ENCODE results near the gene WASHC2C.
"Not testable (repeated sequence)": the region's sequence is repeated elsewhere in the genome, so short reads cannot be mapped to it uniquely, and the experiment has no call there.

DNA sequence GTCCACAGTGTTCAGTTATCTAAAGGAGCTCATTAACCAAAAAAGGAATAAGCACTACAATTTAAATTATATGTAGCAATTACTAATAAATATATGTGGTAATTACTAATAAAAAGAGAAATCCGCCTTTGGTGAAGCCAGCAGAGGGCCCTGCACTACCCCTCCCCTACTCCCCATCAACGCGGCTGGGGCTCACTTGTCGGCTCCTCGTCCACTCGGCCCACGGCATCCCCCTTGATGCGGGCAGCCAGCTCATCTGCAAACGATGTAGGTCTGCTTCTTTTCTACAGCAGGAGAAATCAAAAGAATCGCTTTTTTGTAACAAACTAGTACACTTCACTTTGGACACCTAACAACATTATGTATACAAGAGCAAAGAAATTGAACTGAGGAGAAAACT is 5.6 kb upstream of the WASHC2C start:
- TF ChIP-seq, protein P1, sequence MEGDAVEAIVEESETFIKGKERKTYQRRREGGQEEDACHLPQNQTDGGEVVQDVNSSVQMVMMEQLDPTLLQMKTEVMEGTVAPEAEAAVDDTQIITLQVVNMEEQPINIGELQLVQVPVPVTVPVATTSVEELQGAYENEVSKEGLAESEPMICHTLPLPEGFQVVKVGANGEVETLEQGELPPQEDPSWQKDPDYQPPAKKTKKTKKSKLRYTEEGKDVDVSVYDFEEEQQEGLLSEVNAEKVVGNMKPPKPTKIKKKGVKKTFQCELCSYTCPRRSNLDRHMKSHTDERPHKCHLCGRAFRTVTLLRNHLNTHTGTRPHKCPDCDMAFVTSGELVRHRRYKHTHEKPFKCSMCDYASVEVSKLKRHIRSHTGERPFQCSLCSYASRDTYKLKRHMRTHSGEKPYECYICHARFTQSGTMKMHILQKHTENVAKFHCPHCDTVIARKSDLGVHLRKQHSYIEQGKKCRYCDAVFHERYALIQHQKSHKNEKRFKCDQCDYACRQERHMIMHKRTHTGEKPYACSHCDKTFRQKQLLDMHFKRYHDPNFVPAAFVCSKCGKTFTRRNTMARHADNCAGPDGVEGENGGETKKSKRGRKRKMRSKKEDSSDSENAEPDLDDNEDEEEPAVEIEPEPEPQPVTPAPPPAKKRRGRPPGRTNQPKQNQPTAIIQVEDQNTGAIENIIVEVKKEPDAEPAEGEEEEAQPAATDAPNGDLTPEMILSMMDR (IDR thresholded peaks at IDR 0.05), result not testable (repeated sequence)
- TF ChIP-seq POLR2A (IDR thresholded peaks at IDR 0.05), result not testable (repeated sequence)

Data from ovary (tissue), 3 donors.